CD4-positive, CD25-positive, alpha-beta regulatory T cell (primary cell): ENCODE measurements around the gene SEMA4A. TPM values are rescaled to one million over a fixed set of nuclear protein-coding genes. Genes with fewer than 3 reads are reported as not detected.
"Not testable (repeated sequence)": the region's sequence is repeated elsewhere in the genome, so short reads cannot be mapped to it uniquely, and the experiment has no call there.

Experiments used
- ATAC-seq, 2 donors: fragments of 150-1000 bp; cut with Tn5 transposase; one replicate each; pipeline ENCODE4 v1.10.0; 2021; ENCODE audit warnings: low read depth in 2 of 2, moderate number of reproducible peaks in 2 of 2, moderate library complexity in 1 of 2
- DNase-seq, 3 donors: peaks; one replicate each; pipeline versions ENCODE4 v3.0.0 to v3.0.0-alpha.2; 2012 to 2022; ENCODE audit warnings: mixed read lengths in 1 of 3
- H3K27ac ChIP-seq: one replicate; pipeline ENCODE4 v1.7.0; 2013; ENCODE audit warnings: mild to moderate bottlenecking, low read length; ENCODE audit not compliant: insufficient read depth, poor library complexity, severe bottlenecking
- H3K27me3 ChIP-seq: one replicate; pipeline ENCODE4 v1.7.0; 2013; ENCODE audit warnings: low read length; ENCODE audit not compliant: control insufficient read depth, insufficient read depth
- H3K36me3 ChIP-seq: one replicate; pipeline ENCODE4 v1.7.0; 2013; ENCODE audit warnings: mild to moderate bottlenecking, low read length, moderate library complexity; ENCODE audit not compliant: control insufficient read depth, insufficient read depth
- H3K4me1 ChIP-seq: 2 replicates; pipeline ENCODE4 v1.7.0; 2013; ENCODE audit warnings: mild to moderate bottlenecking, low read length; ENCODE audit not compliant: insufficient read depth, control insufficient read depth, poor library complexity, severe bottlenecking
- H3K4me3 ChIP-seq: one replicate; pipeline ENCODE4 v1.7.0; 2013; ENCODE audit warnings: low read depth, mild to moderate bottlenecking, low read length, moderate library complexity
- H3K9me3 ChIP-seq, 2 experiments: 1 replicate in 1 of 2; 2 replicates in 1 of 2; pipeline ENCODE4 v1.7.0; 2013; ENCODE audit warnings: low read length in 2 of 2, mild to moderate bottlenecking in 1 of 2, moderate library complexity in 1 of 2; ENCODE audit not compliant: control insufficient read depth in 2 of 2
- H3K27ac Mint-ChIP-seq, 3 donors: one replicate each; pipeline ENCODE4 v1.8.0; 2020 to 2022; ENCODE audit warnings: mild to moderate bottlenecking in 3 of 3, mixed read lengths in 3 of 3, moderate library complexity in 2 of 3
- H3K27me3 Mint-ChIP-seq: one replicate; pipeline ENCODE4 v1.8.0; 2022; ENCODE audit warnings: mild to moderate bottlenecking, mixed read lengths
- H3K36me3 Mint-ChIP-seq: one replicate; pipeline ENCODE4 v1.8.0; 2020; ENCODE audit warnings: mixed read lengths
- H3K4me1 Mint-ChIP-seq, 4 donors: one replicate each; pipeline ENCODE4 v1.8.0; 2020 to 2022; ENCODE audit warnings: mixed read lengths in 4 of 4, mild to moderate bottlenecking in 1 of 4
- H3K4me3 Mint-ChIP-seq, 4 donors: one replicate each; pipeline ENCODE4 v1.8.0; 2020 to 2022; ENCODE audit warnings: mild to moderate bottlenecking in 4 of 4, mixed read lengths in 4 of 4, moderate library complexity in 3 of 4
- H3K9me3 Mint-ChIP-seq, 7 donors: one replicate each; pipeline ENCODE4 v1.8.0; 2020 to 2022; ENCODE audit warnings: mixed read lengths in 7 of 7, mild to moderate bottlenecking in 3 of 7, moderate library complexity in 2 of 7
- polyA plus RNA-seq, 4 donors: library from polyadenylated mRNA; unstranded; fragments of 300-500 nt; fragmentation: Illumina TruSeq; gene quantifications; one replicate each; pipeline ENCODE4 v1.2.3, GENCODE V29; 2021
- total RNA-seq: library from RNA; stranded (reverse); gene quantifications from one replicate; pipeline ENCODE4 v1.2.3, GENCODE V29; 2022

The SEMA4A gene
- total and polyA plus RNA-seq, 5 donors from 2014 or later, result 0.89 to 41.2 (median 2.0) TPM

DNA sequence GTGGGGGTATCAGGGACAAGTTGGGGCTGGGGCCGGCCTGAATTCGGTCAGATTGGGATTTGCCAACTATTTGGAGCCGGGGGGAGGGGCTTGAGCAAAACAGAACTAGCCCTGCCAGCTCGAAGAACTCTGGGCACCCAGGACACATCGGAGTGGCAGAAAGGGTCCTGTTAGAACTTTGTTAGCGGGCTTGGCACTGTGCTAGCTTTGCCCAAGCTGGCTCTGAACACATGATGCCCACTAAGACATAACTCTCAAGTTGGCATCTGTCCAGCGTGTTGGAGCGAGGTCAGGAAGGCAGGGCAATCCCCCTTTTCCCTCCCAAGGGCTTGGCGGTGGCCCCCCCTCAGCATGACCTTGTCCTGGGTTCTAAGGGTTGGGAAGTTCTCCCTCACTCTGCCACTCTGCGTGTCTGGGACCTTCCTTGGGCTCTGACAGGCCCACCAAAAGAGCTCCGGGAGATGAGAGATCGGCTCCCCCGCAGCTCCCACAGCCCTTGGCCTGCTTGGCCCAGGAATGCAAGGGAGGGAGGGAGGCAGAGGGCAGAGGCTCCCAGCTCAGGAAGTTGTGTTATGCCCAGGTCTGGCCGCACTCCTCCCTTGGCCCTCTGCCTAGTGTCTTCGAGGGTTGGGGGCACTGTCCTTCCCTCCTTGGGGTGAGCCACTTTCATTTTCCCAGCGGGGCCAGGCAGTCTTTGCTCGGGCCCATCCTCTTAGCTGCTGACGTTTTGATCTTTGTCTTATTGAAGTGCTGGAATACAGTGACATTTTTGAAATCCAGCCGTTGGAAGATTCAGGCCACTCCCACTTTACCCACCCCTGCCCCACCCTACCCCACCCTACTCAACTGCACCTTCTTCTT is 37.6 kb upstream of the SEMA4A start:
- no peaks in the 10 kb centered on the region for H3K27me3 ChIP-seq
- peak overlapping the region; percentile 94 to 100 (median 97) for H3K4me3 Mint-ChIP-seq
- H3K4me1 Mint-ChIP-seq, result peaks cover 5 to 42% (median 21%) of the 10 kb centered on the region in 4 donors
- peak overlapping the region; percentile 92 for H3K4me3 ChIP-seq
- peaks cover 0 to 5% (median 0%) of the 10 kb centered on the region in 7 donors for H3K9me3 Mint-ChIP-seq
- no peaks in the 10 kb centered on the region for H3K9me3 ChIP-seq
- peaks cover 3% of the 10 kb centered on the region for H3K36me3 ChIP-seq
- H3K27me3 Mint-ChIP-seq, result peaks cover 13% of the 10 kb centered on the region
- H3K27ac Mint-ChIP-seq, result peak overlapping the region; percentile 90 to 97 (median 96)
- H3K27ac ChIP-seq, result peak overlapping the region; percentile 89
- no peak for ATAC-seq
- H3K4me1 ChIP-seq, result peaks cover 48% of the 10 kb centered on the region
- no peaks in the 10 kb centered on the region for H3K36me3 Mint-ChIP-seq
- DNase-seq, result no peak

DNA sequence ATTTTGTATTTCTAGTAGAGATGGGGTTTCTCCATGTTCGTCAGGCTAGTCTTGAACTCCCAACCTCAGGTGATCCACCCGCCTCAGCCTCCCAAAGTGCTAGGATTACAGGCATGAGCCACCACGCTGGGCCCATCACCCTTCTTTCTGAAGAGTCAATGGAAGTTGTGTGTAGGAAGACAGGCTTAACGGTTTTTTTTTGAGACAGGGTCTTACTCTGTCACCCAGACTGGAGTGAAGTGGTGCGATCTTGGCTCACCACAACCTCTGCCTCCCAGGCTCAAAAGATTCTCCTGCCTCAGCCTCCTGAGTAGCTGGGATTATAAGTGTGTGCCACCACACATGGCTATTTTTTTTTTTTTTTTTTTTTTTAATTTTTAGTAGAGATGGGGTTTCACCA is 36.7 kb upstream of the SEMA4A start:
- H3K27ac Mint-ChIP-seq, result peak overlapping the region; percentile 64 to 97 (median 90)
- not testable (repeated sequence) for H3K9me3 Mint-ChIP-seq, DNase-seq, H3K27me3 ChIP-seq, H3K36me3 ChIP-seq, H3K36me3 Mint-ChIP-seq, H3K9me3 ChIP-seq, ATAC-seq
- peaks cover 58% of the 10 kb centered on the region for H3K4me1 ChIP-seq
- H3K27ac ChIP-seq, result peak overlapping the region; percentile 89
- H3K4me3 Mint-ChIP-seq, result peak overlapping the region; percentile 94 to 100 (median 97)
- peaks cover 5 to 51% (median 23%) of the 10 kb centered on the region in 4 donors for H3K4me1 Mint-ChIP-seq
- peak overlapping the region; percentile 92 for H3K4me3 ChIP-seq
- peaks cover 13% of the 10 kb centered on the region for H3K27me3 Mint-ChIP-seq

DNA sequence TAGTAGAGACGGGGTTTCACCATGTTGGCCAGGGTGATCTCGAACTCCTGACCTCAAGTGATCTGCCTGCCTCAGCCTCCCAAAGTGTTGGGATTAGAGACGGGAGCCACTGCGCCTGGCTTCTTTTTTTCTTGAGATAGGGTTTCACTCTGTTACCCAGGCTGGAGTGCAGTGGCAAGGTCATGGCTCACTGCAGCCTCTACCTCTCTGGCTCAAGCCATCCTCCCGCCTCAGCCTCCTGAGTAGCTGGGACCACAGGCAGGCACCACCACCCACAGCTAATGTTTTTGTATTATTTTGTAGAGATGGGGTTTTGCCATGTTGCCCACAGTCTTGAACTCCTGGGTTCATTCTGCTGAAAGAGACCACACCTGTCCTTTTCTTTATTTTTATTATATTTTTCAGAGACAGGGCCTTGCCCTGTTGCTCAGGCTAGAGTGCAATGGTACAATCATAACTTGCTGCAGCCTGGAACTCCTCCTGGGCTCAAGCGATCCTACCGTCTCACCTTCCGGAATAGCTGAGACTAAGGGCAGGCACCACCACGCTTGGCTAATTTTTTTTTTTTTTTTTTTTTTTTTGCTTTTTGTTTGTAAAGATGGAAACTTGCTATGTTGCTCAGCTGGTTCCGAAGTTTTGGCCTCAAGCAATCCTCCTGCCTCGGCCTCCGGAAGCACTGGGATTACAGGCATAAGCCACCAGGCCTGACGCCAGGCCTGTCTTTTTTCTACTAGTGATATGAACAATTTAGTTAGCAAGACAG is 35.8 kb upstream of the SEMA4A start:
- H3K4me1 ChIP-seq, result peaks cover 67% of the 10 kb centered on the region
- H3K27me3 Mint-ChIP-seq, result peaks cover 13% of the 10 kb centered on the region

DNA sequence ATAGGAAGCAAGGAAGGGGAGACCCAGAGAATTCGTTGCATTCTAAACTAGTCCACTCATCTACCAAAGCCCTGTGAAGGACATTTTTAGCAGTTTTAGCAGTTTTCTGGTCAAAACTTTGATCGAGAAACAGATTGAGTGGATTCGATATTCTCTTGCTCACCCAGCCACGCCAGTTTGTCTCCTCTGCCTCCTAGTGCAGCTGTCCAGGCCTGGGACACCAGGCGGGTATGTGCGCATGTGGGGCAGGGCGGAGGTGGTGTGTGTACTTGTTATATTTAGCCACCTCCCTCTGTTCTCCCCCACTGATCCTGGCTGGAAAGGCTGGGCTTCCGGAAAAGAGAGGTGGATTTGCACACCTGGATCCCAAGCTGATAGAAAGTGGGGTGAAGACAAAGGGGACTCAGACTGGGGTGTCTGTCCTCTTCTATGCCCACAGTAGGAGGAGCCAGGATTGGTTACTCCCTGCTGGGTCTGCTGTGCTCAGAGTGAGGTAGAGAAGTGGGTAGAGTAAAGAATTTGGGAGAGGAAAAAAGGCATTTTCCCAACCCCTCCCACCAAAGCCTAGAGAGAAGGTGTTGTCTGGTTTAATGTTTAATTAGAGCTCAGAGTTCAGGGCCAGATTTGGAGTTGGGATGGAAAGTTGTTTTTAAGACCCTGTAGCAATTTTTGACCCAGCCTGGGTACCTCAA is 35.1 kb upstream of the SEMA4A start:
- H3K4me1 Mint-ChIP-seq, result peaks cover 5 to 61% (median 29%) of the 10 kb centered on the region in 4 donors
- H3K36me3 Mint-ChIP-seq, result no peaks in the 10 kb centered on the region

More for the DNA sequence above, 35.8 kb upstream of the SEMA4A start:
- no peaks in the 10 kb centered on the region for H3K9me3 ChIP-seq
- no peak for ATAC-seq
- H3K4me1 Mint-ChIP-seq, result peaks cover 5 to 55% (median 26%) of the 10 kb centered on the region in 4 donors
- H3K36me3 ChIP-seq, result peaks cover 3% of the 10 kb centered on the region
- H3K27ac Mint-ChIP-seq, result peak overlapping the region in 2 of 3 donors; percentile 27 to 78
- peaks cover 0 to 5% (median 0%) of the 10 kb centered on the region in 7 donors for H3K9me3 Mint-ChIP-seq
- H3K4me3 Mint-ChIP-seq, result peak overlapping the region; percentile 82 to 100 (median 94)
- H3K4me3 ChIP-seq, result peak overlapping the region; percentile 92
- H3K27me3 ChIP-seq, result no peaks in the 10 kb centered on the region
- peak overlapping the region; percentile 89 for H3K27ac ChIP-seq
- peak in 1 of 3 donors; percentile 2 for DNase-seq
- H3K36me3 Mint-ChIP-seq, result no peaks in the 10 kb centered on the region

DNA sequence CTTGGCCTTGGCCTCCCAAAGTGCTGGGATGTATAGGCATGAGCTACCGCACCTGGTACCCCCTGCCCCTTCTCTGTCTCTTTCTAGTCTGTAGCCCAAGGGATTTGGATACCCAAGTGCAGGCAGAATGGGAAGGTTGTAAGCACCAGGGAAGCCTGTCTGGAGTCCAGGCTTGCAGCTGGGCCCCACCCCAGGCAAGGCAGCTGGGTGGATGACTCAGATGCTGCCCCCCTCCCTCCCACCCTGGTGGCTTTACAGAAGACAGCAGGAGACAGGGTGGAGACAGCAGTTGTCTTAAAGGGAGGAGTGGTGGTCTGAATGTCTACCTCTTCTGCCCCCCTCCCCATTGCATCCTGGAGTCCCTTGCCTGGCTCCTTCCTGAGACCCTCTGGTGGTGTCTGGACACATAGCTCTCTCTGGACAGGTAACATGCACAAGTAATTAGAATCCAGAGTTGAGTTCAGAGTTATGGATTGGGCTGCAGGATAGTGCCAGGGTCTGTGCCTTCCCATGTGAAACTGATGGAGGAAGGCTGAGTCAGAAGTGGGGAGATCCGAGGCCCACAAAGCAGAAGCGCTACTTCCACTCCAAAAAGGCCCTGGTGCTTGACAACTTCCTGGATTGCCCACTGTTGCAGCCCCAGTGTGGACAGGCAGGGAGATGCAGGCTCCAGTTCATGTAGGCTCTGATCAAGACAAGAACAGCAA is 33.7 kb upstream of the SEMA4A start:
- Mint-ChIP-seq H3K27ac (peak overlapping the region; percentile 67 to 87 (median 78)), H3K36me3 (no peaks in the 10 kb centered on the region), H3K27me3 (peaks cover 8% of the 10 kb centered on the region), H3K4me3 (peak overlapping the region; percentile 78 to 100 (median 88)), H3K9me3 (peaks cover 0 to 4% (median 0%) of the 10 kb centered on the region in 7 donors), H3K4me1 (peaks cover 1 to 68% (median 33%) of the 10 kb centered on the region in 4 donors)
- H3K36me3 ChIP-seq, result peaks cover 3% of the 10 kb centered on the region
- ATAC-seq (peak; percentile 31 to 43), DNase-seq (no peak)
- peak overlapping the region; percentile 66 for H3K27ac ChIP-seq
- H3K4me3 ChIP-seq, result peak overlapping the region; percentile 58
- peaks cover 74% of the 10 kb centered on the region for H3K4me1 ChIP-seq
- no peaks in the 10 kb centered on the region for H3K9me3 ChIP-seq
- no peaks in the 10 kb centered on the region for H3K27me3 ChIP-seq

More for the DNA sequence above, 35.1 kb upstream of the SEMA4A start:
- Mint-ChIP-seq H3K27me3 (peaks cover 13% of the 10 kb centered on the region), H3K4me3 (peak overlapping the region; percentile 82 to 100 (median 94)), H3K27ac (peak overlapping the region in 2 of 3 donors; percentile 70 to 78), H3K9me3 (peaks cover 0 to 5% (median 0%) of the 10 kb centered on the region in 7 donors)
- peak overlapping the region; percentile 92 for H3K4me3 ChIP-seq
- peaks cover 3% of the 10 kb centered on the region for H3K36me3 ChIP-seq
- ATAC-seq, result no peak
- H3K27me3 ChIP-seq, result no peaks in the 10 kb centered on the region
- peak overlapping the region; percentile 58 for H3K27ac ChIP-seq
- no peak for DNase-seq
- H3K9me3 ChIP-seq, result no peaks in the 10 kb centered on the region
- peaks cover 74% of the 10 kb centered on the region for H3K4me1 ChIP-seq

DNA sequence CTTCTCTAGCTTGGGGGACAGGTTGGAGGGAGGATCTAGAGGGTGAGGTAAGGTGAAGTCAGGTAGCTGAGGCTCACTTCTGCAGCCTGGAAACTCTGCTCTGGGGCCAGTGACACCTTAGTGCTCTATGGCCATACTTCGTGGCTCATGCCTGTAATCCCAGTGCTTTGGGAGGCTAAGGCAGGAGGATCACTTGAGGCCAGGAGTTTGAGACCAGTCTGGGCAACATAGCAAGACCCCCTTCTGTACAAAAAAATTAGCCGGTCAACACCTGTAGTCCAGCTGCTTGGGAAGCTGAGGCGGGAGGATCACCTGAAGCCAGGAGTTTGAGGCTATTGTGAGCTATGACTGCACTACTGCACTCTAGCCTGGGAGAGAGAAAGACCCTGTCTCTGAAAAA is 33.1 kb upstream of the SEMA4A start:
- H3K27me3 Mint-ChIP-seq, result peaks cover 5% of the 10 kb centered on the region
- no peaks in the 10 kb centered on the region for H3K9me3 ChIP-seq
- H3K4me1 ChIP-seq, result peaks cover 75% of the 10 kb centered on the region
- H3K36me3 Mint-ChIP-seq, result no peaks in the 10 kb centered on the region
- ATAC-seq, result no peak
- H3K4me1 Mint-ChIP-seq, result peaks cover 0 to 69% (median 38%) of the 10 kb centered on the region in 4 donors
- H3K9me3 Mint-ChIP-seq, result peaks cover 0 to 4% (median 0%) of the 10 kb centered on the region in 7 donors
- H3K4me3 ChIP-seq, result peak overlapping the region; percentile 58
- H3K4me3 Mint-ChIP-seq, result peak overlapping the region; percentile 55 to 100 (median 72)
- H3K36me3 ChIP-seq, result peaks cover 3% of the 10 kb centered on the region
- peak overlapping the region in 2 of 3 donors; percentile 73 to 87 for H3K27ac Mint-ChIP-seq
- H3K27me3 ChIP-seq, result no peaks in the 10 kb centered on the region
- DNase-seq, result no peak
- H3K27ac ChIP-seq, result peak overlapping the region; percentile 25
